ENCODE results near the gene VAMP2.

GRCh38 chr17:8154608-8155155 lies 8.1 kb downstream of the VAMP2 start:
- TF ChIP-seq, protein P1, sequence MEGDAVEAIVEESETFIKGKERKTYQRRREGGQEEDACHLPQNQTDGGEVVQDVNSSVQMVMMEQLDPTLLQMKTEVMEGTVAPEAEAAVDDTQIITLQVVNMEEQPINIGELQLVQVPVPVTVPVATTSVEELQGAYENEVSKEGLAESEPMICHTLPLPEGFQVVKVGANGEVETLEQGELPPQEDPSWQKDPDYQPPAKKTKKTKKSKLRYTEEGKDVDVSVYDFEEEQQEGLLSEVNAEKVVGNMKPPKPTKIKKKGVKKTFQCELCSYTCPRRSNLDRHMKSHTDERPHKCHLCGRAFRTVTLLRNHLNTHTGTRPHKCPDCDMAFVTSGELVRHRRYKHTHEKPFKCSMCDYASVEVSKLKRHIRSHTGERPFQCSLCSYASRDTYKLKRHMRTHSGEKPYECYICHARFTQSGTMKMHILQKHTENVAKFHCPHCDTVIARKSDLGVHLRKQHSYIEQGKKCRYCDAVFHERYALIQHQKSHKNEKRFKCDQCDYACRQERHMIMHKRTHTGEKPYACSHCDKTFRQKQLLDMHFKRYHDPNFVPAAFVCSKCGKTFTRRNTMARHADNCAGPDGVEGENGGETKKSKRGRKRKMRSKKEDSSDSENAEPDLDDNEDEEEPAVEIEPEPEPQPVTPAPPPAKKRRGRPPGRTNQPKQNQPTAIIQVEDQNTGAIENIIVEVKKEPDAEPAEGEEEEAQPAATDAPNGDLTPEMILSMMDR (IDR thresholded peaks at IDR 0.05) = peak in 1 of 3 donors; percentile 5
- TF ChIP-seq EP300 (IDR thresholded peaks at IDR 0.05) (no peak), POLR2A (IDR thresholded peaks at IDR 0.05) (peak; percentile 52)

All from ovary (tissue), 3 donors.